ENCODE measurements around the gene KCNN2. TPM values are rescaled to one million over a fixed set of nuclear protein-coding genes. Genes with fewer than 3 reads are reported as not detected.
A peak's percentile ranks its signal among the peaks of the same experiment; 100 is the strongest.

Gene KCNN2
- total and polyA plus RNA-seq, 10 of the 15 experiments (the other 5 are each of a cell fraction or from before 2014, with no cell fraction given): 0.21 to 3.6 (median 0.79) TPM

GRCh38 chr5:114408847-114409246 is 47.0 kb downstream of the KCNN2 start (continued):
- no peak for TF ChIP-seq ZBTB40 (IDR thresholded peaks at IDR 0.05; ENCODE audit: borderline replicate concordance)

GRCh38 chr5:114411380-114411931 is 49.6 kb downstream of the KCNN2 start:
- POLR2A ChIA-PET: interaction anchor here (1.0 to 1.5 kb wide), 3 partner anchors 21 to 46 kb away, joined by 3 to 7 read pairs (median 3); no protein-coding TSS in a partner anchor
- Histone ChIP-seq H3K4me1 (ENCODE audit: control insufficient read depth, insufficient read depth, low read length) (no peaks in the 10 kb centered on the region), H3K36me3 (ENCODE audit: control insufficient read depth in 2 of 2, insufficient read depth in 2 of 2, low read length in 1 of 2) (no peaks in the 10 kb centered on the region), H3K9me3 (replicated peaks; ENCODE audit: control insufficient read depth, insufficient read depth, low read length) (no peaks in the 10 kb centered on the region), H4K20me1 (ENCODE audit: control insufficient read depth, insufficient read depth) (no peaks in the 10 kb centered on the region), H3K4me3 (no peak overlapping the region), H3K27me3 (replicated peaks in 1 of 2; ENCODE audit: control insufficient read depth in 2 of 2, insufficient read depth in 2 of 2, low read length in 1 of 2) (no peaks in the 10 kb centered on the region), H3K4me2 (ENCODE audit: control insufficient read depth, insufficient read depth) (no peak overlapping the region), H2AFZ (ENCODE audit: control insufficient read depth, low read depth, low read length) (no peak overlapping the region), H3K27ac (ENCODE audit: control insufficient read depth, insufficient read depth) (no peak overlapping the region), H3K79me2 (ENCODE audit: control insufficient read depth, insufficient read depth, low read length) (no peaks in the 10 kb centered on the region), H3K9ac (ENCODE audit: control insufficient read depth, insufficient read depth, low read length) (no peak overlapping the region)
- FAIRE-seq (no peak), DNase-seq (ENCODE audit: low read depth, low spot score) (no peak), ATAC-seq (peak; percentile 18; the same call in 2 of the 3 replicates)
- in situ Hi-C loops (cut with MboI): loop anchor here (25.0 kb wide), 1 partner anchor 1424 kb away; the partner anchor contains the start of gene DCP2
- BruUV-seq (replicated peaks): no TSS peak
- SMC1A ChIA-PET (ENCODE audit: uncharacterized antibody, unreplicated experiment): interaction anchor here (1.1 to 2.1 kb wide), 6 partner anchors 9 to 48 kb away, joined by 3 to 5 read pairs (median 4); no protein-coding TSS in a partner anchor
- 13% methylated on average over 3 of the region's 3 CpGs for WGBS (ENCODE audit: insufficient coverage, insufficient replicate concordance, low lambda C conversion rate, missing lambda C conversion rate)
- CTCF ChIA-PET: interaction anchor here (0.8 to 1.3 kb wide), 3 partner anchors 23 to 46 kb away, joined by 3 to 5 read pairs (median 4); no protein-coding TSS in a partner anchor
- intact Hi-C loops (cut with micrococcal nuclease; ENCODE audit: unreplicated experiment): no loop called here
- RAD21 ChIA-PET (ENCODE audit: unreplicated experiment): interaction anchor here (0.6 to 1.5 kb wide), 4 partner anchors 23 to 50 kb away, joined by 4 to 7 read pairs (median 5); partner anchors contain the start of gene KCNN2
- TF ChIP-seq BCL11A (IDR thresholded peaks at IDR 0.05; ENCODE audit: low read depth, low read length) (no peak), ZBTB33 (IDR thresholded peaks at IDR 0.05) (no peak), ZZZ3 (IDR thresholded peaks at IDR 0.05; ENCODE audit: control insufficient read depth, insufficient read length, low read depth) (no peak), EED (IDR thresholded peaks at IDR 0.05; ENCODE audit: low read depth) (no peak), KLF5 (IDR thresholded peaks at IDR 0.05; ENCODE audit: partially characterized antibody) (no peak), GABPA (IDR thresholded peaks at IDR 0.05; ENCODE audit: low read depth) (no peak), NKRF (conservative IDR thresholded peaks at IDR 0.05) (no peak), CBFB (IDR thresholded peaks at IDR 0.05; ENCODE audit: low read depth) (no peak), ATF2 (IDR thresholded peaks at IDR 0.05; ENCODE audit: low read length) (no peak)
